CD4-positive, alpha-beta T cell treated with Interleukin-1 beta for 1 hour (primary cell): ENCODE results near the gene ACTN4.
"Not testable (repeated sequence)": the region's sequence is repeated elsewhere in the genome, so short reads cannot be mapped to it uniquely, and the experiment has no call there.

Source experiments
- DNase-seq, 2 donors: peaks; one replicate each; pipeline ENCODE4 v3.0.0-alpha.2; 2020 to 2022

ACTN4 gene

GRCh38 chr19:38647368-38647965 is at the start of gene ACTN4:
Gene ACTN4, plus strand, starts transcription at chr19:38647649. Its CDS starts 97 bp downstream, at chr19:38647746.
- peak; percentile 99 to 100 for DNase-seq

GRCh38 chr19:38599722-38600121 is 47.7 kb upstream of the ACTN4 start:
- DNase-seq, result no peak

- not testable (repeated sequence) for DNase-seq
These were observed 44.6 kb upstream of the ACTN4 start for GRCh38 chr19:38602856-38603255.

- DNase-seq, result no peak
These were observed 41.3 kb upstream of the ACTN4 start for GRCh38 chr19:38606131-38606530.

GRCh38 chr19:38614289-38614688 is 33.2 kb upstream of the ACTN4 start:
- no peak for DNase-seq

GRCh38 chr19:38615007-38615581 is 32.4 kb upstream of the ACTN4 start:
- no peak for DNase-seq

GRCh38 chr19:38616265-38616664 is 31.2 kb upstream of the ACTN4 start:
- DNase-seq, result no peak

GRCh38 chr19:38617283-38617763 is 30.1 kb upstream of the ACTN4 start:
- DNase-seq, result peak in 1 of 2 donors; percentile 23

- DNase-seq, result peak; percentile 63 to 83
These were observed 29.5 kb upstream of the ACTN4 start, which contains the start of gene MAP4K1 for GRCh38 chr19:38617764-38618589. Gene MAP4K1, minus strand, starts transcription at chr19:38617953. Its CDS starts 58 bp downstream, at chr19:38617895.

- DNase-seq, result peak; percentile 97 to 99
These were observed 28.7 kb upstream of the ACTN4 start, which contains the start of gene EIF3K for GRCh38 chr19:38618590-38619360. Gene EIF3K, plus strand, starts transcription at chr19:38619188. Its CDS starts 81 bp downstream, at chr19:38619269.

GRCh38 chr19:38619361-38620174 is 27.9 kb upstream of the ACTN4 start:
- no peak for DNase-seq

- no peak for DNase-seq
These were observed 22.6 kb upstream of the ACTN4 start for GRCh38 chr19:38624822-38625221.

- no peak for DNase-seq
These were observed 21.0 kb upstream of the ACTN4 start for GRCh38 chr19:38626401-38626800.

- DNase-seq, result no peak
These were observed 17.9 kb upstream of the ACTN4 start for GRCh38 chr19:38629568-38629967.

- DNase-seq, result not testable (repeated sequence)
These were observed 16.1 kb upstream of the ACTN4 start for GRCh38 chr19:38631301-38631700.

- DNase-seq, result not testable (repeated sequence)
These were observed 15.5 kb upstream of the ACTN4 start for GRCh38 chr19:38631811-38632475.

- DNase-seq, result no peak
These were observed 14.8 kb upstream of the ACTN4 start for GRCh38 chr19:38632476-38633213.

- DNase-seq, result peak; percentile 70 to 78
These were observed 12.5 kb upstream of the ACTN4 start for GRCh38 chr19:38634757-38635482.

GRCh38 chr19:38635483-38636399 is 11.7 kb upstream of the ACTN4 start:
- no peak for DNase-seq
